ENCODE measurements around the gene SPINDOC. TPM values are rescaled to one million over a fixed set of nuclear protein-coding genes. Genes with fewer than 3 reads are reported as not detected.
A peak's percentile ranks its signal among the peaks of the same experiment; 100 is the strongest.

Gene SPINDOC
- total RNA-seq, 1 donor: 17.7 TPM

DNA sequence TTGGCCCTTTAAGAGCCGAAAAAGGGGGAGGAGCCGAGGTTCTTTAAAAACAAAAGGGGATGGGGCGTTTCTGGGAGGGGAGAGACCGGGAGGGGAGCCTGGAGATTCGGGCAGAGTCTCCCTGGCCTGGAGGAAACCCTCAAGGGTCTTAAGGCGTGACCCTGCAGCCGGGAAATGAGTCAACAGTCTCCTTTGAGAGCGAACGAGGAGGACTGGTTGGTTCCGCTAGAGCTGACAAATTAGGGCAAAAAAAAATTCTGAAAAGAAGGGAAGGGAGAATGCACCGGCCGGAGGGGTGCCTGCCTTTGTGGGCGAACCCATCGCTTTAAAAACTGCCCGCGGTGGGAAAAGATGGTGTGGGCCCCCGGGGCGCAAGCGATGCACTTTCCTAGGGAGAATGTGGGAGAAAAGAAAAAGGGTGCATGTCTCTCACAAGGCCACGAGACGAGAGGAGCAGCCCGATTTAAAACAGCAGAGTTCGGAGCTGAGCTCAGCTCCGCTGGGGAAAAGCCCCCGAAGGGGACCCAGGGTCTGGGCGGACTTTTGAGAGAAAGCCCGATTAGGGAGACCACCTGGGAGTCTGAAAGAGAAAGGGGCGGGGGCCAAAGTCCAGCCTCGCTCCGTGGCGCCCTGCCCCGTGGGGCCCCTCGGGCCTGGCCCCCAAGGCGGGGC is 45.6 kb upstream of the SPINDOC start:
- H3K9me3 ChIP-seq (ENCODE audit: low read depth, low read length): no peaks in the 10 kb centered on the region
- H3K79me2 ChIP-seq (ENCODE audit: insufficient read depth, low read length): peaks cover 16% of the 10 kb centered on the region
- H3K27me3 ChIP-seq (ENCODE audit: insufficient read depth, low read length): no peaks in the 10 kb centered on the region
- no peaks in the 10 kb centered on the region for H3K36me3 ChIP-seq (ENCODE audit: insufficient read depth, low read length)
- H3K4me3 ChIP-seq (ENCODE audit: insufficient read depth, low read length): peak overlapping the region; percentile 80
- peak overlapping the region; percentile 84 for H3K4me2 ChIP-seq (ENCODE audit: insufficient read depth, low read length)
- peak; percentile 99 for DNase-seq (ENCODE audit: insufficient read length, low spot score, missing footprints)
- H3K4me1 ChIP-seq (ENCODE audit: insufficient read depth, low read length): peaks cover 4% of the 10 kb centered on the region
- H4K20me1 ChIP-seq (ENCODE audit: insufficient read depth, low read length): peaks cover 12% of the 10 kb centered on the region
- H2AFZ ChIP-seq (ENCODE audit: low read length): peak overlapping the region; percentile 85
- TF ChIP-seq, protein P1, sequence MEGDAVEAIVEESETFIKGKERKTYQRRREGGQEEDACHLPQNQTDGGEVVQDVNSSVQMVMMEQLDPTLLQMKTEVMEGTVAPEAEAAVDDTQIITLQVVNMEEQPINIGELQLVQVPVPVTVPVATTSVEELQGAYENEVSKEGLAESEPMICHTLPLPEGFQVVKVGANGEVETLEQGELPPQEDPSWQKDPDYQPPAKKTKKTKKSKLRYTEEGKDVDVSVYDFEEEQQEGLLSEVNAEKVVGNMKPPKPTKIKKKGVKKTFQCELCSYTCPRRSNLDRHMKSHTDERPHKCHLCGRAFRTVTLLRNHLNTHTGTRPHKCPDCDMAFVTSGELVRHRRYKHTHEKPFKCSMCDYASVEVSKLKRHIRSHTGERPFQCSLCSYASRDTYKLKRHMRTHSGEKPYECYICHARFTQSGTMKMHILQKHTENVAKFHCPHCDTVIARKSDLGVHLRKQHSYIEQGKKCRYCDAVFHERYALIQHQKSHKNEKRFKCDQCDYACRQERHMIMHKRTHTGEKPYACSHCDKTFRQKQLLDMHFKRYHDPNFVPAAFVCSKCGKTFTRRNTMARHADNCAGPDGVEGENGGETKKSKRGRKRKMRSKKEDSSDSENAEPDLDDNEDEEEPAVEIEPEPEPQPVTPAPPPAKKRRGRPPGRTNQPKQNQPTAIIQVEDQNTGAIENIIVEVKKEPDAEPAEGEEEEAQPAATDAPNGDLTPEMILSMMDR (IDR thresholded peaks at IDR 0.05; ENCODE audit: extremely low read depth, low read depth, low read length): no peak
- H3K27ac ChIP-seq (ENCODE audit: low read depth, low read length): peak overlapping the region; percentile 13

DNA sequence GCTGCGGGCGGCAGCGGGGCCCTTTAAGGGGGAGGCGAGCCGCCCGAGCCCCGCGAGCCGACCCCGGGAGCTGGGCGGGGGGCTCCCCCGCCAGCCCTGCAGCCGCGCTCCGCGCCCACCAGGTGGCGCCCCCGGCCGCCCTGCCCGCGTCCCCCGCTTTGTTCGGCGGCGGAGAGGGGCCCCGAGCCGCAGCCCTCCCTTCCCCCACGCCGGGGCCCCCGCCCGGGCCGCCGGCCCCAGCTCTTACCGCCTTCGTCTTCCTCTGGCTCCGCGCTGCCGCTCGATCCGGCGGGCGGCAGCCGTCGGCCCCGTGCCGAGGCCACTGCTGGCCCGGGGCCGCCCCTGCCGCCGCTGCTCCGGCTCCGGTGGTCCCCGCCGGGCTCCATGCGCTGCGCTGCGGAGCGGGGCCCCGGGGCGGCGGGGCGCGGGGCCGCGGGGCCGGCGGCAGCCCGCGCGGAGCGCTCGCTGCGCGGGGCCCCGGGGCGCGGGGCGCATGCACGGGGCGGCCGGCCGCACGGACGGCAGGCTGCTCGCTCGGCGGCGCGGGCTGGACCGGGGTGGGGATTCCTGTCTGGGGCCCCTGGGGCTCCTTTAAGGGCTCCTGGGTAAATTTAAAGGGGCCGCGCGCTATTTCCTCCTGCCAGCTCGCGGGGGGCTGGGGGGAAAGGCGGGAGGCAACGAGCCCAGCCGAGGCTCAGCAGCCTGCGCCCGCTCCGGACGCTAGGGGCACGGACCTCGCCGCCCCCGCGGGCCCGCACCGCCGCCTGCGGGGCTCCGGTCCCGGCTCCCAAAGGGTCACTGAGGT is 44.8 kb upstream of the SPINDOC start, which contains the start of gene ZFTA:
Gene ZFTA, minus strand, starts transcription at position 539 of the 805 bp plus-strand sequence. Its CDS starts 153 bp downstream, at position 386.
- H3K79me2 ChIP-seq (ENCODE audit: insufficient read depth, low read length): peaks cover 16% of the 10 kb centered on the region
- H2AFZ ChIP-seq (ENCODE audit: low read length): peak within 1 kb of the TSS; percentile 85
- H3K27me3 ChIP-seq (ENCODE audit: insufficient read depth, low read length): no peaks in the 10 kb centered on the region
- TF ChIP-seq, protein P1 (IDR thresholded peaks at IDR 0.05; ENCODE audit: extremely low read depth, low read depth, low read length): peak; percentile 26
- H3K4me1 ChIP-seq (ENCODE audit: insufficient read depth, low read length): peaks cover 4% of the 10 kb centered on the region
- no peaks in the 10 kb centered on the region for H3K36me3 ChIP-seq (ENCODE audit: insufficient read depth, low read length)
- H3K27ac ChIP-seq (ENCODE audit: low read depth, low read length): peak within 1 kb of the TSS; percentile 13
- peak within 1 kb of the TSS; percentile 84 for H3K4me2 ChIP-seq (ENCODE audit: insufficient read depth, low read length)
- peak within 1 kb of the TSS; percentile 80 for H3K4me3 ChIP-seq (ENCODE audit: insufficient read depth, low read length)
- no peaks in the 10 kb centered on the region for H3K9me3 ChIP-seq (ENCODE audit: low read depth, low read length)
- peaks cover 12% of the 10 kb centered on the region for H4K20me1 ChIP-seq (ENCODE audit: insufficient read depth, low read length)
- DNase-seq (ENCODE audit: insufficient read length, low spot score, missing footprints): peak; percentile 98

DNA sequence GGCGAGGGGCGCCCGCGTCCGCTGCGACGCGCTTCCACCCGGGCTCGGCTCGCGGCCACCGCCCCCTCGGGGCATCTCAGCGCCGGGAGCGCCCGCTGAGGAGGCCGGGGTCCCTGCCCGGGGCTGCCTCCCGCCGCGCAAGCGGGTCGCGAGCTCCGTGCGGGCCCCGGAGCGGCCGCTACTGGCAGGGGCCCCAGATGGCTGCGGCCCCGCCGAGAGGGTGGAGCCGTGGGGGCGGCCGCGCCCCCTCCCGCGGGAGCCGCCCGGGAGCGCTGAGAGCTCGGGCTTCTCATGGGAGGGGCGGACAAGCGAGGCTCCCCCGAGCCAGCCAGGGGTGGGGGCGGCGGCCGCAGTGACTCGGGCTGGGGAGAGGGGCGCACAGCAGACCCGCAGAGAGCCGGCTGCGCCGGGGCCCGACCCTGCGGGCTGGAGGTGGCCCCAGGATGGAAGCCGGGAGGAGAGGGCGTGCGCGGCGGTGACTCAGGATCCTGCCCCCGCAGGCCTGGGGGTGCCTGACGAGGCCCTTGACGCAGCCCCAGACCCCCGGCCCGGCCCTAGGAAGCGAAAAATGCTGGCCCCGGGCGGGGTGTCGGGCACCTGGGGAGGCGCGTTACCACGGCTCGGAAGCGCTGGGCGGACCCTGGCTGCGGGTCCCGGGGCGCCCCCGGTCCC is 44.1 kb upstream of the SPINDOC start:
- peaks cover 4% of the 10 kb centered on the region for H3K4me1 ChIP-seq (ENCODE audit: insufficient read depth, low read length)
- peak; percentile 97 for DNase-seq (ENCODE audit: insufficient read length, low spot score, missing footprints)
- no peaks in the 10 kb centered on the region for H3K36me3 ChIP-seq (ENCODE audit: insufficient read depth, low read length)
- H3K4me3 ChIP-seq (ENCODE audit: insufficient read depth, low read length): peak overlapping the region; percentile 80
- H3K27ac ChIP-seq (ENCODE audit: low read depth, low read length): no peak overlapping the region
- TF ChIP-seq, protein P1 (IDR thresholded peaks at IDR 0.05; ENCODE audit: extremely low read depth, low read depth, low read length): no peak
- peaks cover 12% of the 10 kb centered on the region for H4K20me1 ChIP-seq (ENCODE audit: insufficient read depth, low read length)
- H2AFZ ChIP-seq (ENCODE audit: low read length): peak overlapping the region; percentile 29
- no peaks in the 10 kb centered on the region for H3K9me3 ChIP-seq (ENCODE audit: low read depth, low read length)
- H3K4me2 ChIP-seq (ENCODE audit: insufficient read depth, low read length): peak overlapping the region; percentile 74
- H3K79me2 ChIP-seq (ENCODE audit: insufficient read depth, low read length): peaks cover 16% of the 10 kb centered on the region
- H3K27me3 ChIP-seq (ENCODE audit: insufficient read depth, low read length): no peaks in the 10 kb centered on the region

Measured in osteoblast (primary cell).